NB4 (cell line): Measurements from ENCODE around the gene RRP12.

Experiments
- MAX ChIP-seq: IDR thresholded peaks from 2 replicates; pipeline ENCODE4 v1.6.1; 2011; ENCODE audit warnings: low read depth, low read length
- POLR2A ChIP-seq: IDR thresholded peaks from 2 replicates; pipeline ENCODE4 v1.6.1; 2011; ENCODE audit warnings: mild to moderate bottlenecking; ENCODE audit not compliant: insufficient read length; ENCODE audit errors: extremely low read depth
- TF ChIP-seq, protein P1 (sequence below): IDR thresholded peaks from one replicate; pipeline ENCODE4 v1.5.1; 2012; ENCODE audit warnings: low read depth, low read length

DNA sequence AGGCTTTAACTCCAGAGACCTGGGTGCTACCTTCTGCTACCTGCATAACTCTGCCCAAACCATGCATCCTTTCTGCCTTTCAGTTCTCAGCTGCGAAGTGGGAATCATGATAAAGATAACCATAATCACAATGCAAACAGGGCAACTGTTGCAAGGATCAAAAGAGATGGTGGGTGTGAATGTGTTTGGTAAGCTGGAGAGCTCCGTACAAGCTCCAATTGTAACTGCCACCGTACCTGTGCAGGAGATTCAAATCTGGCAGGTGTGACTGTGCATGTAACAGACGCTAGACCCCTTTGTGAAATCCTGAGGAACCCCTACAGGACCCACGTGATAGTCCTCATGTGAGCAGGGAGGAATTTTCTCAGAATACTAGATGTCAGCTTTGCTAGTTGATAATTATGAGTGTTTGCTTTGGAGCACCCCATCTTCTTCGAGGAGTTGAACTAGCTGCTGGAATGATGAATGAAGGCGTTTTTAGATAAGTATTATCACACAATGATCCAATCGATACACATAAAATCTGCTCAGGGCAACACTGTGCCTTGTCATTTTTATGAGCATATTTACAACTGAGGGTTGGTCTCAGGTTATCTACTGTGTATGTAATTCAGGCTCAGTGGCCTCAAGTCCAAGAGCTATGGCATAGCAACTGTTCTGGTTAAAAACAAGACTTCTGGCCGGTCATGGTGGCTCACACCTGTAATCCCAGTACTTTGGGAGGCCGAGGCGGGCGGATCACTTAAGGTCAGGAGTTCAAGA, 51.2 kb downstream of the RRP12 start:
- TF ChIP-seq, protein P1, sequence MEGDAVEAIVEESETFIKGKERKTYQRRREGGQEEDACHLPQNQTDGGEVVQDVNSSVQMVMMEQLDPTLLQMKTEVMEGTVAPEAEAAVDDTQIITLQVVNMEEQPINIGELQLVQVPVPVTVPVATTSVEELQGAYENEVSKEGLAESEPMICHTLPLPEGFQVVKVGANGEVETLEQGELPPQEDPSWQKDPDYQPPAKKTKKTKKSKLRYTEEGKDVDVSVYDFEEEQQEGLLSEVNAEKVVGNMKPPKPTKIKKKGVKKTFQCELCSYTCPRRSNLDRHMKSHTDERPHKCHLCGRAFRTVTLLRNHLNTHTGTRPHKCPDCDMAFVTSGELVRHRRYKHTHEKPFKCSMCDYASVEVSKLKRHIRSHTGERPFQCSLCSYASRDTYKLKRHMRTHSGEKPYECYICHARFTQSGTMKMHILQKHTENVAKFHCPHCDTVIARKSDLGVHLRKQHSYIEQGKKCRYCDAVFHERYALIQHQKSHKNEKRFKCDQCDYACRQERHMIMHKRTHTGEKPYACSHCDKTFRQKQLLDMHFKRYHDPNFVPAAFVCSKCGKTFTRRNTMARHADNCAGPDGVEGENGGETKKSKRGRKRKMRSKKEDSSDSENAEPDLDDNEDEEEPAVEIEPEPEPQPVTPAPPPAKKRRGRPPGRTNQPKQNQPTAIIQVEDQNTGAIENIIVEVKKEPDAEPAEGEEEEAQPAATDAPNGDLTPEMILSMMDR = no peak
- TF ChIP-seq POLR2A = no peak
- TF ChIP-seq MAX = no peak
